ENCODE data around the gene SLC35D2.

GRCh38 chr9:96417051-96417586 lies 33.6 kb upstream of the SLC35D2 start:
- TF ChIP-seq CTCF (IDR thresholded peaks at IDR 0.05; ENCODE audit: low read depth, low read length, poor library complexity, severe bottlenecking) (no peak), EZH2phosphoT487 (IDR thresholded peaks at IDR 0.05; ENCODE audit: borderline replicate concordance, low read length) (no peak)

All from DOHH2 (cell line).